Measurements from ENCODE around the gene RIPK1.
"Not testable (repeated sequence)": the region's sequence is repeated elsewhere in the genome, so short reads cannot be mapped to it uniquely, and the experiment has no call there.

RIPK1 gene

GRCh38 chr6:3026791-3027626 lies 41.3 kb upstream of the RIPK1 start:
- peak; percentile 88 for DNase-seq (ENCODE audit: low spot score)
- TF ChIP-seq, protein P1, sequence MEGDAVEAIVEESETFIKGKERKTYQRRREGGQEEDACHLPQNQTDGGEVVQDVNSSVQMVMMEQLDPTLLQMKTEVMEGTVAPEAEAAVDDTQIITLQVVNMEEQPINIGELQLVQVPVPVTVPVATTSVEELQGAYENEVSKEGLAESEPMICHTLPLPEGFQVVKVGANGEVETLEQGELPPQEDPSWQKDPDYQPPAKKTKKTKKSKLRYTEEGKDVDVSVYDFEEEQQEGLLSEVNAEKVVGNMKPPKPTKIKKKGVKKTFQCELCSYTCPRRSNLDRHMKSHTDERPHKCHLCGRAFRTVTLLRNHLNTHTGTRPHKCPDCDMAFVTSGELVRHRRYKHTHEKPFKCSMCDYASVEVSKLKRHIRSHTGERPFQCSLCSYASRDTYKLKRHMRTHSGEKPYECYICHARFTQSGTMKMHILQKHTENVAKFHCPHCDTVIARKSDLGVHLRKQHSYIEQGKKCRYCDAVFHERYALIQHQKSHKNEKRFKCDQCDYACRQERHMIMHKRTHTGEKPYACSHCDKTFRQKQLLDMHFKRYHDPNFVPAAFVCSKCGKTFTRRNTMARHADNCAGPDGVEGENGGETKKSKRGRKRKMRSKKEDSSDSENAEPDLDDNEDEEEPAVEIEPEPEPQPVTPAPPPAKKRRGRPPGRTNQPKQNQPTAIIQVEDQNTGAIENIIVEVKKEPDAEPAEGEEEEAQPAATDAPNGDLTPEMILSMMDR (IDR thresholded peaks at IDR 0.05; ENCODE audit: borderline replicate concordance, control extremely low read depth, extremely low read depth, insufficient read depth, missing control alignments) = no peak
- in situ Hi-C loops (cut with MboI; ENCODE audit: low sequenced_read_pairs, unreplicated experiment) = no loop called here

DNA sequence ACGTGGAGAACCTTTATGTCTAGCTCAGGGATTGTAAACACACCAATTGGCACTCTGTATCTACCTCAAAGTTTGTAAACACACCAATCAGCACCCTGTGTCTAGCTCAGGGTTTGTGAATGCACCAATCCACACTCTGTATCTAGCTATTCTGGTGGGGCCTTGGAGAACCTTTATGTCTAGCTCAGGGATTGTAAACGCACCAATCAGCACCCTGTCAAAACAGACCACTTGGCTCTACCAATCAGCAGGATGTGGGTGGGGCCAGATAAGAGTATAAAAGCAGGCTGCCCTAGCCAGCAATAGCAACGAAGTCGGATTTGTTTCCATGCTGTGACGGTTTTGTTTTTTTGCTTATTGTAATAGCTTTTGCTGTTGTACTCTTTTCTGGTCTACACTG lies 40.1 kb upstream of the RIPK1 start:
- DNase-seq (ENCODE audit: low spot score); in situ Hi-C loops (cut with MboI; ENCODE audit: low sequenced_read_pairs, unreplicated experiment): not testable (repeated sequence)

DNA sequence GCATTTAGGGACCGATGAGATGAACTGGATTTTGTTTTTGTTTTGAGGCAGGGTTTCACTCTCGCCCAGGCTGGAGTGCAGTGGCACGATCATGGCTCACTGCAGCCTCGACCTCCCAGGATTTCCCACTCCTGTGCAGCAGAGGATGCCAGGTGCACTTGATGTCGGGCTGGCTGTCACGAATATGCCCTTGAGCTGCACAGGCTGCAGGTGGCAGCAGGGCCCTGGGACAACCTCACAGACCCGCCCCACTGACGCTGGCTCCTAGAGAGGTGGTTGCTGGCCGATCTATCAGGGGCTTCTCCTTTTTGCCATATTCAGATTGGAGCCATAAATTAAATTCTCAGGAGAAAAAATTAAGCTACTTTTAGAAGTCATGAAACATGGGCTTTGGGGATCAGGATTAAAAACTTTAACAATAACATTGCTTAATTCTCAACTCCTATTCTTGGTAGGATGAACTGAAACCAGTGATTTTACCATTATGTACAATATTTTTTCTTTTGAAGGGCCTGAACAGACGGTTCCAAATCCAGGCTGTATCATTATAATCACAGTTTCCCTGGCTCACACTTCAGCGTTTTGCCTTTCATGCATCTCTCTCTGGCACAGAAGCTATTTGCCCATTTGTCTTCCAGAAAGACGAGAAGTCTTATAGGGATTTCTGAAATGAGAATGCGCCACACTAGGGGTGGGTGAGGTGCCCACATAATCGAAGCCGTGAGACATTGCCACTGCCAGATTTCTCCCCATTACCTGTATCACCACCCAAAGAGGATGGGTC lies 36.2 kb upstream of the RIPK1 start:
- in situ Hi-C loops (cut with MboI; ENCODE audit: low sequenced_read_pairs, unreplicated experiment) = no loop called here
- TF ChIP-seq, protein P1 (IDR thresholded peaks at IDR 0.05; ENCODE audit: borderline replicate concordance, control extremely low read depth, extremely low read depth, insufficient read depth, missing control alignments) = no peak
- DNase-seq (ENCODE audit: low spot score) = no peak

DNA sequence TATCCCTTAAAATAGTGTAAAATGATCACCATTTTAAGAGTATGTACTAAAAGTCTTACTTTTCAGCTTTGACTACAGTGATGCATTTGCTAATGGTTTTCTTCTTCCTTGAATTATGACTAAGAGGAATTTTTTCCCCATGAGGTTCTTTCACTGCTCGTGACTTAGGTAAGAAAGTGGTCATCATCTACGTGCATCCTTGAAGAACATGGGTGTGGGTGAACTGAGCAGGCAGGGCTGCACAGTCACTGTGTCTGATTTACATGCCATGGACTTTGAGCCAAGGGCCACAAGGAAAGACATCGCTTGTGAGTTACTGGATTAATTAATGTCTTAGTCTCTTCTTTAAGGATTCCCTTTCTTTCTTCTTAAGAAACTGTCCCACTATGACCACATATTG lies 35.3 kb upstream of the RIPK1 start:
- no peak for DNase-seq (ENCODE audit: low spot score)
- TF ChIP-seq, protein P1 (IDR thresholded peaks at IDR 0.05; ENCODE audit: borderline replicate concordance, control extremely low read depth, extremely low read depth, insufficient read depth, missing control alignments) = no peak
- in situ Hi-C loops (cut with MboI; ENCODE audit: low sequenced_read_pairs, unreplicated experiment) = no loop called here

GRCh38 chr6:3033652-3034051 lies 34.6 kb upstream of the RIPK1 start:
- TF ChIP-seq, protein P1 (IDR thresholded peaks at IDR 0.05; ENCODE audit: borderline replicate concordance, control extremely low read depth, extremely low read depth, insufficient read depth, missing control alignments) = no peak
- in situ Hi-C loops (cut with MboI; ENCODE audit: low sequenced_read_pairs, unreplicated experiment) = no loop called here
- DNase-seq (ENCODE audit: low spot score) = no peak

DNA sequence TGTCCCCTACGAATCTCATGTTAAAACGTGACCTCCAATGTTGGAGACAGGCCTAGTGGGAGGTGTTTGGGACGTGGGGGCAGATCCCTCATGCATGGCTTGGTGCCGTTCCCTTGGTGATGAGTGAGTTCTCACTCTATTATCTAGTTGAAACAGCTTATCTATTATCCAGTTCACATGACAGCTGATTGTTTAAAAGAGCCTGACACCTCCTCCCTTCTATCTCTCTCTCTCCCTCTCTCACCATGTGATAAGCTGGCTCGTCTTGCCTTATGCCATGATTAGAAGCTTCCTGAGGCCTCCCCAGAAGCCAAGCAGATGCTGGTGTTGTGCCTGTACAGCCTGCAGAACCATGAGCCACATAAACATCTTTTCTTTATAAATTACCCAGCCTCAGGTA lies 32.9 kb upstream of the RIPK1 start:
- in situ Hi-C loops (cut with MboI; ENCODE audit: low sequenced_read_pairs, unreplicated experiment) = no loop called here
- DNase-seq (ENCODE audit: low spot score) = no peak
- TF ChIP-seq, protein P1 (IDR thresholded peaks at IDR 0.05; ENCODE audit: borderline replicate concordance, control extremely low read depth, extremely low read depth, insufficient read depth, missing control alignments) = no peak
